Kidney (tissue), 14 donors: ENCODE results near the gene ZBED5. TPM values are rescaled to one million over a fixed set of nuclear protein-coding genes. Genes with fewer than 3 reads are reported as not detected.

Source experiments
- DNase-seq, 5 donors: peaks; one replicate each; pipeline ENCODE4 v3.0.0-alpha.2; 2013 to 2020
- FAIRE-seq: peaks from 2 replicates; lab custom pipeline; 2012; peaks lifted over from hg19 to GRCh38; lab: Jason Lieb, UNC
- H3K27ac ChIP-seq, 2 donors: one replicate each; pipeline ENCODE4 v1.7.0; 2013; ENCODE audit warnings: low read depth in 2 of 2, low read length in 2 of 2, inconsistent platforms in 1 of 2
- H3K27me3 ChIP-seq: one replicate; pipeline ENCODE4 v1.7.1; 2013; ENCODE audit warnings: low read length, inconsistent platforms; ENCODE audit not compliant: control insufficient read depth, insufficient read depth
- H3K36me3 ChIP-seq, 3 donors: one replicate each; pipeline versions ENCODE4 v1.7.0 to v1.7.1; 2013; ENCODE audit warnings: low read length in 3 of 3, control low read depth in 1 of 3, inconsistent platforms in 1 of 3; ENCODE audit not compliant: insufficient read depth in 3 of 3, control insufficient read depth in 2 of 3
- H3K4me1 ChIP-seq, 3 donors: one replicate each; pipeline versions ENCODE4 v1.7.0 to v1.7.1; 2013; ENCODE audit warnings: low read length in 3 of 3, inconsistent platforms in 1 of 3, low read depth in 1 of 3; ENCODE audit not compliant: control insufficient read depth in 2 of 3, insufficient read depth in 2 of 3
- H3K4me3 ChIP-seq, 3 donors: one replicate each; pipeline versions ENCODE4 v1.7.0 to v1.8.1; 2013; ENCODE audit warnings: low read length in 3 of 3, control low read depth in 1 of 3, inconsistent platforms in 1 of 3
- H3K9ac ChIP-seq, 3 donors: one replicate each; pipeline versions ENCODE4 v1.7.0 to v1.7.1; 2013; ENCODE audit warnings: low read length in 3 of 3, control low read depth in 1 of 3, inconsistent platforms in 1 of 3
- H3K9me3 ChIP-seq, 3 donors: one replicate each; pipeline versions ENCODE4 v1.7.0 to v1.7.1; 2013; ENCODE audit warnings: low read length in 3 of 3, control low read depth in 1 of 3, inconsistent platforms in 1 of 3; ENCODE audit not compliant: control insufficient read depth in 2 of 3, insufficient read depth in 1 of 3
- intact Hi-C: fragments of 100-400 bp; cut with DNase I; formaldehyde crosslinking; loops from one replicate; pipeline ENCODE4 v1.11.1; 2022
- polyA plus RNA-seq: library from polyadenylated mRNA; stranded (reverse); fragments of 350-450 nt; fragmentation: Illumina TruSeq; extraction: RNeasy Lipid Tissue Mini Kit (QIAGEN cat#74804); gene quantifications from one replicate; pipeline ENCODE4 v1.2.3, GENCODE V29; 2014; ENCODE audit warnings: low read depth, low replicate concordance; ENCODE audit not compliant: insufficient read depth
- total RNA-seq: library from RNA; stranded (reverse); fragmentation: NEBNext Ultra II Directional; extraction: Animal tissue kit (Norgen Biotek cat#: 25700); gene quantifications from one replicate; pipeline ENCODE4 v1.2.1, GENCODE V29; 2021
- TF ChIP-seq, protein P1 (sequence below): IDR thresholded peaks from 3 replicates; pipeline ENCODE4 v1.5.1; 2012; ENCODE audit warnings: mild to moderate bottlenecking, moderate library complexity, borderline replicate concordance; ENCODE audit not compliant: insufficient read depth; ENCODE audit errors: extremely low read depth
- donor health status: control.
- donor health status: control.
- donor health status: control.
- donor health status: control.
- donor health status: control.
- donor health status: DM: yes; HTN: yes; CAD: no.
- donor health status: Normal renal cell carcinoma (clear cell type).

Gene ZBED5
- total and polyA plus RNA-seq, 2 donors from 2014 or later: 25.2 to 59.7 TPM

GRCh38 chr11:10805741-10806140, 52.1 kb downstream of the ZBED5 start:
- H3K4me1 ChIP-seq: peaks cover 0 to 14% (median 11%) of the 10 kb centered on the region in 3 donors
- no peak overlapping the region for H3K27ac ChIP-seq
- peak overlapping the region in 1 of 3 donors; percentile 21 for H3K4me3 ChIP-seq
- no peaks in the 10 kb centered on the region for H3K9me3 ChIP-seq
- FAIRE-seq (no peak), DNase-seq (no peak)
- no peak overlapping the region for H3K9ac ChIP-seq
- intact Hi-C loops: loop anchor here (10.0 kb wide), 1 partner anchor 49 kb away; the partner anchor contains the start of gene ZBED5
- no peaks in the 10 kb centered on the region for H3K27me3 ChIP-seq
- TF ChIP-seq, protein P1, sequence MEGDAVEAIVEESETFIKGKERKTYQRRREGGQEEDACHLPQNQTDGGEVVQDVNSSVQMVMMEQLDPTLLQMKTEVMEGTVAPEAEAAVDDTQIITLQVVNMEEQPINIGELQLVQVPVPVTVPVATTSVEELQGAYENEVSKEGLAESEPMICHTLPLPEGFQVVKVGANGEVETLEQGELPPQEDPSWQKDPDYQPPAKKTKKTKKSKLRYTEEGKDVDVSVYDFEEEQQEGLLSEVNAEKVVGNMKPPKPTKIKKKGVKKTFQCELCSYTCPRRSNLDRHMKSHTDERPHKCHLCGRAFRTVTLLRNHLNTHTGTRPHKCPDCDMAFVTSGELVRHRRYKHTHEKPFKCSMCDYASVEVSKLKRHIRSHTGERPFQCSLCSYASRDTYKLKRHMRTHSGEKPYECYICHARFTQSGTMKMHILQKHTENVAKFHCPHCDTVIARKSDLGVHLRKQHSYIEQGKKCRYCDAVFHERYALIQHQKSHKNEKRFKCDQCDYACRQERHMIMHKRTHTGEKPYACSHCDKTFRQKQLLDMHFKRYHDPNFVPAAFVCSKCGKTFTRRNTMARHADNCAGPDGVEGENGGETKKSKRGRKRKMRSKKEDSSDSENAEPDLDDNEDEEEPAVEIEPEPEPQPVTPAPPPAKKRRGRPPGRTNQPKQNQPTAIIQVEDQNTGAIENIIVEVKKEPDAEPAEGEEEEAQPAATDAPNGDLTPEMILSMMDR: no peak
- H3K36me3 ChIP-seq: peaks cover 44 to 62% (median 51%) of the 10 kb centered on the region in 3 donors

- FAIRE-seq (no peak), DNase-seq (no peak)
- Histone ChIP-seq H3K4me1 (peaks cover 0 to 14% (median 11%) of the 10 kb centered on the region in 3 donors), H3K4me3 (no peak overlapping the region), H3K27me3 (no peaks in the 10 kb centered on the region), H3K27ac (no peak overlapping the region), H3K36me3 (peaks cover 61 to 82% (median 72%) of the 10 kb centered on the region in 3 donors), H3K9ac (no peak overlapping the region), H3K9me3 (no peaks in the 10 kb centered on the region)
- intact Hi-C loops: loop anchor here (10.0 kb wide), 1 partner anchor 51 kb away; the partner anchor contains the start of gene ZBED5
- TF ChIP-seq, protein P1: no peak
Observed at GRCh38 chr11:10803676-10804075, 54.2 kb downstream of the ZBED5 start.

Other genes starting within 250 kb of the ZBED5 start
- 38.1 TPM for gene IRAG1, start 164.3 kb downstream of the ZBED5 start, total RNA-seq
- 7.0 TPM for gene IRAG1, start 164.3 kb downstream of the ZBED5 start, polyA plus RNA-seq
- gene CTR9, start 106.8 kb downstream of the ZBED5 start, total RNA-seq: 33.3 TPM
- 16.7 TPM for gene CTR9, start 106.8 kb downstream of the ZBED5 start, polyA plus RNA-seq
- 716 TPM for gene EIF4G2, start 49.1 kb downstream of the ZBED5 start, total RNA-seq
- gene EIF4G2, start 49.1 kb downstream of the ZBED5 start, polyA plus RNA-seq: 238 TPM